ENCODE measurements around the gene CFAP57.

DNA sequence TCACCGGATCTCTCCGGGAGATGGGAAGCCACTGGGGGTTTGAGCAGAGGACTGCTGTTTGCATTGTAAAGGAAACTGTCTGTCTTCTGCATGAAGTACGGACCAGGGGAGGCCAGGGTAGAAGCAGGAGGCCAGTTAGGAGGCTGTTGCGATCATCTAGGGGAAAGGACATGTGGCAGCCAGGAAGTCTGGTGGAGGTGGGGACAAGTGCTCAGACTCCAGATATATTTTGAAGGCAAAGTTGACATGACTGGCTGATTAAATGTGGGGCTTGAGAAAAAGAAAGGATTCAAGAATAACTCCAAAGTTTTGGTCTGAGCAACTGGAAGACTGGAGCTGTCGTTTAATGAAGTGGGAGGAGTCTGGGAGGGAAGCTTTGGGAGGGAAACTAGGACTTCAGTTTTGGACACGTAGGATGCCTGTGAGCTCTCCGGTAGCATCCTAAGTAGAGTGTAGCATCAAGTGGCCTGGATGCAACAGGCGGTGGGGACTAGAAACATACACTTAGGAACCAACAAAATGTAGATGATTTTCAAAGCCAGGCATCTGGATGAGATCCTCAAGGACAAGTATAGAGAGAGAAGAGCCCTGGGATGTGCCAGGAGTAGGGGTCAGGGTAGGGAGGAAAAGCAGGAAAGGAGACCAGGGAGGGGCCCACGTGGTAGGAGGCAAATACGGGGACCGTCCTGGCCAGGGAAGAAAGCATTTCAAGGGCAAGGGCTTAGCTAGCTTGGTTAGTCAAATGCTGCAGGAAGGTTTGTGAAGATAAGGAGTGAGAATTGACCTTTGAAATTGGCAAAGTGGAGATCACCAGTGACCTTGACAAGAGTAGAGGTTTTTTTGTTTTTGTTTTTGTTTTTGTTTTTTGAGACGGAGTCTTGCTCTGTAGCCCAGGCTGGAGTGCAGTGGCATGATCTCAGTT lies 116.9 kb downstream of the CFAP57 start:
- TF ChIP-seq CTCF (IDR thresholded peaks at IDR 0.05) (no peak), EZH2 (IDR thresholded peaks at IDR 0.05; ENCODE audit: borderline replicate concordance, insufficient read depth, low read depth, low read length, poor library complexity, severe bottlenecking) (no peak)
